Peyer's patch (tissue), 4 donors: Measurements from ENCODE around the gene SLC25A26. TPM values are rescaled to one million over a fixed set of nuclear protein-coding genes. Genes with fewer than 3 reads are reported as not detected.

Experiments
- DNase-seq, 3 donors: peaks; one replicate each; pipeline ENCODE4 v3.0.0-alpha.2; 2017 to 2019
- H3K27ac ChIP-seq, 4 donors: fragments of 200-600 bp; sonication (generic); one replicate each; pipeline ENCODE4 v1.5.1; 2016 to 2019
- H3K27me3 ChIP-seq, 2 donors: fragments of 200-600 bp; sonication (generic); one replicate each; pipeline ENCODE4 v1.5.1; 2019
- H3K36me3 ChIP-seq, 3 donors: fragments of 200-600 bp; sonication (generic); one replicate each; pipeline ENCODE4 v1.5.1; 2016 to 2019
- H3K4me1 ChIP-seq, 4 donors: fragments of 200-600 bp; sonication (generic); one replicate each; pipeline ENCODE4 v1.5.1; 2016 to 2019
- H3K4me3 ChIP-seq, 4 donors: fragments of 200-600 bp; sonication (generic); 1 replicate in 3 of 4; 2 replicates in 1 of 4; pipeline ENCODE4 v1.5.1; 2016 to 2019; ENCODE audit warnings: mild to moderate bottlenecking in 1 of 4
- H3K9me3 ChIP-seq, 4 donors: fragments of 200-600 bp; sonication (generic); one replicate each; pipeline ENCODE4 v1.5.1; 2016 to 2019; ENCODE audit warnings: mild to moderate bottlenecking in 1 of 4
- CTCF ChIP-seq, 6 experiments: fragments of 450-650 bp in 4 of 6; fragments of 200-600 bp in 2 of 6; sonication (generic) in 1 of 6; IDR thresholded peaks; one replicate each; pipeline ENCODE4 v1.5.1; 2017 to 2019; ENCODE audit warnings: antibody characterized with exemption in 6 of 6, mild to moderate bottlenecking in 3 of 6, moderate library complexity in 1 of 6
- POLR2A ChIP-seq, 2 donors: fragments of 450-650 bp; IDR thresholded peaks; one replicate each; pipeline ENCODE4 v1.5.1; 2017; ENCODE audit warnings: antibody characterized with exemption in 2 of 2, mild to moderate bottlenecking in 2 of 2, moderate library complexity in 2 of 2
- total RNA-seq, 4 donors: library from RNA; depleted of rRNA; stranded (reverse); fragments of >200 nt; gene quantifications; one replicate each; pipeline ENCODE4 v1.1.0, GENCODE V29; 2016

The SLC25A26 gene
- total RNA-seq, 4 donors from 2014 or later, result 11.9 to 28.9 (median 17.7) TPM

- Histone ChIP-seq H3K4me1 (peaks cover 0 to 11% (median 3%) of the 10 kb centered on the region in 4 donors), H3K36me3 (peaks cover 0 to 11% (median 0%) of the 10 kb centered on the region in 3 donors), H3K27ac (no peak overlapping the region), H3K9me3 (no peaks in the 10 kb centered on the region), H3K4me3 (no peak overlapping the region), H3K27me3 (no peaks in the 10 kb centered on the region)
- DNase-seq, result peak in 1 of 3 donors; percentile 61
- TF ChIP-seq CTCF (IDR thresholded peaks at IDR 0.05) (peak in 3 of 6 experiments; percentile 21 to 43 (median 35)), POLR2A (IDR thresholded peaks at IDR 0.05) (no peak)
Observed at GRCh38 chr3:66372681-66373350, 152.0 kb downstream of the SLC25A26 start.

GRCh38 chr3:66376568-66376967 is 155.8 kb downstream of the SLC25A26 start:
- H3K36me3 ChIP-seq, result peaks cover 0 to 45% (median 0%) of the 10 kb centered on the region in 3 donors
- no peak for TF ChIP-seq CTCF (IDR thresholded peaks at IDR 0.05)
- TF ChIP-seq POLR2A (IDR thresholded peaks at IDR 0.05), result no peak
- H3K4me3 ChIP-seq, result no peak overlapping the region
- H3K27me3 ChIP-seq, result no peaks in the 10 kb centered on the region
- H3K27ac ChIP-seq, result peak overlapping the region in 1 of 4 donors; percentile 36
- DNase-seq, result peak in 1 of 3 donors; percentile 84
- H3K9me3 ChIP-seq, result no peaks in the 10 kb centered on the region
- peaks cover 0 to 12% (median 3%) of the 10 kb centered on the region in 4 donors for H3K4me1 ChIP-seq

- no peak overlapping the region for H3K27ac ChIP-seq
- TF ChIP-seq POLR2A (IDR thresholded peaks at IDR 0.05), result no peak
- TF ChIP-seq CTCF (IDR thresholded peaks at IDR 0.05), result no peak
- DNase-seq, result no peak
Observed at GRCh38 chr3:66377800-66378199, 157.0 kb downstream of the SLC25A26 start.

GRCh38 chr3:66378256-66378655 is 157.5 kb downstream of the SLC25A26 start:
- peak in 1 of 3 donors; percentile 37 for DNase-seq
- Histone ChIP-seq H3K4me1 (peaks cover 0 to 12% (median 3%) of the 10 kb centered on the region in 4 donors), H3K36me3 (peaks cover 0 to 62% (median 0%) of the 10 kb centered on the region in 3 donors), H3K27me3 (no peaks in the 10 kb centered on the region), H3K4me3 (no peak overlapping the region), H3K9me3 (no peaks in the 10 kb centered on the region), H3K27ac (no peak overlapping the region)
- TF ChIP-seq CTCF (IDR thresholded peaks at IDR 0.05), result peak in 4 of 6 experiments; percentile 16 to 44 (median 42)
- no peak for TF ChIP-seq POLR2A (IDR thresholded peaks at IDR 0.05)

More at GRCh38 chr3:66377800-66378199, 157.0 kb downstream of the SLC25A26 start:
- Histone ChIP-seq H3K4me3 (no peak overlapping the region), H3K4me1 (peaks cover 0 to 12% (median 3%) of the 10 kb centered on the region in 4 donors), H3K9me3 (no peaks in the 10 kb centered on the region), H3K36me3 (peaks cover 0 to 57% (median 0%) of the 10 kb centered on the region in 3 donors), H3K27me3 (no peaks in the 10 kb centered on the region)

- no peak for DNase-seq
- H3K36me3 ChIP-seq, result peaks cover 0 to 71% (median 0%) of the 10 kb centered on the region in 3 donors
- H3K27ac ChIP-seq, result no peak overlapping the region
- no peak overlapping the region for H3K4me3 ChIP-seq
- no peaks in the 10 kb centered on the region for H3K27me3 ChIP-seq
- H3K9me3 ChIP-seq, result no peaks in the 10 kb centered on the region
- no peak for TF ChIP-seq CTCF (IDR thresholded peaks at IDR 0.05)
- TF ChIP-seq POLR2A (IDR thresholded peaks at IDR 0.05), result no peak
- peaks cover 0 to 12% (median 3%) of the 10 kb centered on the region in 4 donors for H3K4me1 ChIP-seq
Observed at GRCh38 chr3:66379565-66379964, 158.8 kb downstream of the SLC25A26 start.
